ENCODE measurements around the gene ADGRL2.

The ADGRL2 gene

DNA sequence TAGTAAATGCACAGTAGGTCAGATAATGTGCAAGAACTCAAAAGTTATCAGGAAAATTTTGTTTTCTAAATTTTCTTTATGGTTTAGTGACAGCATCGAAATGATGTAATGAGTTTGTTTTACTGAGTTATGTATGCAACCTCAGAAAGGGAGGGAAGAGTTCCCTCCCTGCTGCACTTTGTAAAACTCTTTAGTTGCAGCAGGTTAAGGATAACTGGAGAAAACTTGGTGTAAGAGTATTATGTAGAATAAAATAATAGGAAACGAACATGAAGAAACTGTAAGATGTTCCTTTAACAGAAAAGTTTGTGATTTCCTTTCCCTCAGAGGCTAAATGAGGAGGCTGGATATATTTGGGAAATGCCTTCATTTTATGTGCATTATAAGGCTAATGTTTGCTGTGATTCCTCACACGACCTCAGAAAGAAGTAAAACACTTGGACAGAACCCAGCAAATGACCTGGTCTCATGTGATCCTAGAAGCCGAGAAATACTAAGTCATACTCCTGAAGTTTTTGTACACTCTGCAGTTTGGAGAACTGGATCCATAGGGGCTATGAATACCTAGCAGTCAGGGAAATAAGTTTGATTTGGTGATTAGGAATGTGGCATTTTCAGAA, 35.4 kb downstream of the ADGRL2 start:
- H3K4me3 ChIP-seq (ENCODE audit: low read depth, low read length), result no peak overlapping the region
- no peaks in the 10 kb centered on the region for H3K27me3 ChIP-seq
- H3K36me3 ChIP-seq, result no peaks in the 10 kb centered on the region
- H3K9me3 ChIP-seq, result no peaks in the 10 kb centered on the region
- DNase-seq, result no peak
- TF ChIP-seq, protein P1, sequence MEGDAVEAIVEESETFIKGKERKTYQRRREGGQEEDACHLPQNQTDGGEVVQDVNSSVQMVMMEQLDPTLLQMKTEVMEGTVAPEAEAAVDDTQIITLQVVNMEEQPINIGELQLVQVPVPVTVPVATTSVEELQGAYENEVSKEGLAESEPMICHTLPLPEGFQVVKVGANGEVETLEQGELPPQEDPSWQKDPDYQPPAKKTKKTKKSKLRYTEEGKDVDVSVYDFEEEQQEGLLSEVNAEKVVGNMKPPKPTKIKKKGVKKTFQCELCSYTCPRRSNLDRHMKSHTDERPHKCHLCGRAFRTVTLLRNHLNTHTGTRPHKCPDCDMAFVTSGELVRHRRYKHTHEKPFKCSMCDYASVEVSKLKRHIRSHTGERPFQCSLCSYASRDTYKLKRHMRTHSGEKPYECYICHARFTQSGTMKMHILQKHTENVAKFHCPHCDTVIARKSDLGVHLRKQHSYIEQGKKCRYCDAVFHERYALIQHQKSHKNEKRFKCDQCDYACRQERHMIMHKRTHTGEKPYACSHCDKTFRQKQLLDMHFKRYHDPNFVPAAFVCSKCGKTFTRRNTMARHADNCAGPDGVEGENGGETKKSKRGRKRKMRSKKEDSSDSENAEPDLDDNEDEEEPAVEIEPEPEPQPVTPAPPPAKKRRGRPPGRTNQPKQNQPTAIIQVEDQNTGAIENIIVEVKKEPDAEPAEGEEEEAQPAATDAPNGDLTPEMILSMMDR (IDR thresholded peaks at IDR 0.05; ENCODE audit: low read depth, low read length), result no peak
- peaks cover 5% of the 10 kb centered on the region; the same call in 1 of the 2 replicates for H3K4me1 ChIP-seq

DNA sequence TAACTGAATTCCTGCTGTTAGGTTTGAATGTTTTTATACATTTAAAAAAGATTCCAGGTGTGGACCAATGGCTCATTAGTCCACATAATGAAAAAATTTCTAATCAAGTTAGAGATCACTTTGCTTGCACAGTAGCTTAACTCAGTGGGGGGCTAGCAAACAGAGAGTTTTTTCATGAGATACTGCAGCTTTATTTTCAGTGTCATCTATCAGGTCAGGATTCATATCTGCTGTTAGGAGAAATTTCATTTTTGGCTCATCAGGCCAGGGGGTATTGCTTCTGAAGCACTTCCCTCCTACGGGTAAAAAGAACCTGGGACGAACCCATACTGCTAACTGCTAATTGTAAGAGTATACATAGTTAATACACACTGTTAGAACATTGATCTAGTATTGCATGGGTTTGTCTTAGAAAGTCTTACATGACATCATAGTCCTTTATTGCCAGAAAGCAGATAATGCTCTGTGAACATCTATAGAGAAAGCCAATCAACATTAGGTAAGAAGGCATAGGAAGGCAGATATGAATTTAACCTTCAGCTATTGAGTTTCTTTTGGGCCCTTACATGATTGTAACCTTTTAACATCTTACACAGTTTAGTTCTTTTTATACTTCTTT, 38.0 kb downstream of the ADGRL2 start:
- Histone ChIP-seq H3K4me3 (ENCODE audit: low read depth, low read length) (no peak overlapping the region), H3K27me3 (no peaks in the 10 kb centered on the region), H3K4me1 (peaks cover 5% of the 10 kb centered on the region; the same call in 1 of the 2 replicates), H3K9me3 (no peaks in the 10 kb centered on the region), H3K36me3 (no peaks in the 10 kb centered on the region)
- no peak for DNase-seq
- TF ChIP-seq, protein P1 (IDR thresholded peaks at IDR 0.05; ENCODE audit: low read depth, low read length), result no peak

DNA sequence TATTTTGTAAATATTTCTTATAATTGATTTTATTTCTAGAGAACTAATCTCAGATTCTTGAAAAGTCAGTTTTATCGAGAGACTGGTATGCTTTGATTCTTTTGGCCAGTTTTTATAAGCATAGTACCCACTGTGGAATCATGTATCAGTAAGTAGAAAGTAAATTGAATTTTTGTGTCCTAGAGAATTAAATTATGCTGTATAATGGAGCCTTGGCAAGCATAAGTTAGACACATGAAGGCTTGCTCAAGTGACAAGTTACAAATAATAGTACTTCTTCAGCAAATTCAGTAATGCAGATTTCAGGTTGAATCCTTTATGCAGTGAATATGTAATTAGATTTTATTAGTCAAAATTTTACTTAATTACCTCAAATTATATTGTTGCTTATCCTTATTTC, 40.1 kb downstream of the ADGRL2 start:
- no peak overlapping the region for H3K4me3 ChIP-seq (ENCODE audit: low read depth, low read length)

DNA sequence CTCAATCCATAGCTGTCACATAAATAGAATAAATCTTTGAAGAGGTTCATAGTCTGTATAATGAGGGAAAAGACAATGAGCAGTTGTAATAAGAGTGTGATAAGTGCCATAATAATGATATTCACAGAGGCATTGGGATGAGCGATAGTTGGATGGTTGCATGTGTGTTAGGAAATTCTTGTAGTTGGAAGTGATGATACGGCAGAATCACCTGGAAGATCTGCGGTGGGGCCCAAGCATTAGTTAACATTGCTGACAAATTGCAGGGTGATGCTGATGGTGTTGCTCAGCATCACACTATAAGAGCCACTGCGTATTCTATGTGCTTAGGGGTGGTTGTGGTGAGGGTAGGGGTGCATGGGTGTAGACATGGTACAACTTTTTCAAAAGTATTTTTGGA, 41.1 kb downstream of the ADGRL2 start:
- Histone ChIP-seq H3K4me1 (no peaks in the 10 kb centered on the region), H3K9me3 (no peaks in the 10 kb centered on the region), H3K36me3 (no peaks in the 10 kb centered on the region), H3K4me3 (ENCODE audit: low read depth, low read length) (no peak overlapping the region), H3K27me3 (no peaks in the 10 kb centered on the region)
- TF ChIP-seq, protein P1 (IDR thresholded peaks at IDR 0.05; ENCODE audit: low read depth, low read length), result no peak
- DNase-seq, result no peak

More for the DNA sequence above, 40.1 kb downstream of the ADGRL2 start:
- TF ChIP-seq, protein P1 (IDR thresholded peaks at IDR 0.05; ENCODE audit: low read depth, low read length), result no peak
- H3K4me1 ChIP-seq, result no peaks in the 10 kb centered on the region
- DNase-seq, result no peak
- no peaks in the 10 kb centered on the region for H3K9me3 ChIP-seq
- H3K36me3 ChIP-seq, result no peaks in the 10 kb centered on the region
- H3K27me3 ChIP-seq, result no peaks in the 10 kb centered on the region

DNA sequence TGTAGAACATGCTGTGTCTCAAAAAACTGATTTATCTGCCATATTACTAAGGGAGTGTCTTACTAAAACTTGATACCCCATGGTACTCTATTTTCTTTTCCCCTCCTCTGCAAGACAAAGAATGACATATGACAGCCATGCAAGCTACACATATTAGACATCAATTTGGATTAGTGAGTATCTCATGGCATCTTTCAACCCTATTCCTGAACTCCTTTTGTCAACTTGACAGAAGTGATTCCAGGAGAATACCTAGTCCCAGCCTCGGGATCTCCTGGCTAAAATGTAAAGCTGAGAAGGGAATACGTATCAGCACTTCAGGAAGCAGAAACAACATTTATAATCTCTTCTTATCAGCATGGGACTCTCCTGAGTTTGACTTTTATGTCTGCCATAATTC, 43.7 kb downstream of the ADGRL2 start:
- Histone ChIP-seq H3K4me1 (no peaks in the 10 kb centered on the region), H3K36me3 (no peaks in the 10 kb centered on the region), H3K27me3 (no peaks in the 10 kb centered on the region), H3K4me3 (ENCODE audit: low read depth, low read length) (no peak overlapping the region), H3K9me3 (no peaks in the 10 kb centered on the region)
- no peak for DNase-seq
- TF ChIP-seq, protein P1 (IDR thresholded peaks at IDR 0.05; ENCODE audit: low read depth, low read length), result no peak

DNA sequence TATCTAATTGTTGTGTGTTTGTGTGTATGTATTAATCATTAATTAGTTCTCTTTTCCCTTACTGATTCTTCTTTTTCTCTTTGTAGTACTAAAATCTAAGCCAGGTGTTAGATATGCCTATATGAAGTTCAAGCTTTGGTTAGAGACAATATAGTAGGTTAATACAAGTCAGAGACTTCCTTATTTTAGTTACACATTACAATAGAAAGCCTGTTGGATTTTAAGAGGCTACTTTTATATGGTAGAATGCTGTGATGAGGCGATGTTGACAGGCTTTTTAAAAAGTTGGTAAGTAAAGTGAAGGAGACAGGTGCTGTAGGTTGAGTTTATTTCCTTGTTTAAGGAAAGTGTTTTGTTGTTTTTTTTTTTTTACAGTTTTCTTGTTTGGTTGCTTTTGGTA, 45.9 kb downstream of the ADGRL2 start:
- no peaks in the 10 kb centered on the region for H3K36me3 ChIP-seq
- no peaks in the 10 kb centered on the region for H3K4me1 ChIP-seq
- no peaks in the 10 kb centered on the region for H3K27me3 ChIP-seq
- DNase-seq, result no peak
- no peaks in the 10 kb centered on the region for H3K9me3 ChIP-seq
- H3K4me3 ChIP-seq (ENCODE audit: low read depth, low read length), result no peak overlapping the region
- TF ChIP-seq, protein P1 (IDR thresholded peaks at IDR 0.05; ENCODE audit: low read depth, low read length), result no peak

All from BE2C (cell line).